Tibial artery (tissue), 4 donors: ENCODE data around the gene TAS2R46.

Experiments used
- DNase-seq, 2 donors: peaks; one replicate each; pipeline ENCODE4 v3.0.0-alpha.2; 2019
- H3K27ac ChIP-seq, 2 donors: fragments of 200-600 bp; sonication (generic) in 1 of 2; 1 replicate in 1 of 2; 2 replicates in 1 of 2; pipeline ENCODE4 v1.5.1; 2018 to 2019; ENCODE audit warnings: mild to moderate bottlenecking in 1 of 2
- H3K27me3 ChIP-seq, 2 donors: fragments of 200-600 bp; sonication (generic) in 1 of 2; one replicate each; pipeline versions ENCODE4 v1.5.1 to v1.6.0; 2016 to 2019
- H3K36me3 ChIP-seq, 3 donors: fragments of 200-600 bp; sonication (generic) in 2 of 3; one replicate each; pipeline ENCODE4 v1.5.1; 2016 to 2019; ENCODE audit warnings: mild to moderate bottlenecking in 2 of 3
- H3K4me1 ChIP-seq, 4 donors: fragments of 200-600 bp; sonication (generic) in 2 of 4; 1 replicate in 3 of 4; 2 replicates in 1 of 4; pipeline ENCODE4 v1.5.1; 2016 to 2019
- H3K4me3 ChIP-seq, 2 donors: fragments of 200-600 bp; sonication (generic) in 1 of 2; 1 replicate in 1 of 2; 2 replicates in 1 of 2; pipeline ENCODE4 v1.5.1; 2018 to 2019; ENCODE audit warnings: mild to moderate bottlenecking in 2 of 2
- H3K9me3 ChIP-seq, 3 donors: fragments of 200-600 bp; sonication (generic) in 1 of 3; one replicate each; pipeline ENCODE4 v1.5.1; 2016 to 2019
- intact Hi-C: fragments of 100-400 bp; cut with DNase I; formaldehyde crosslinking; loops from one replicate; pipeline ENCODE4 v1.15.0; 2023; ENCODE audit warnings: low total_unique reads
- TF ChIP-seq, protein P1 (sequence below), 2 experiments: fragments of 200-600 bp in 1 of 2; fragments of 450-650 bp in 1 of 2; IDR thresholded peaks; one replicate each; pipeline ENCODE4 v1.5.1; 2017 to 2019; ENCODE audit warnings: antibody characterized with exemption in 2 of 2, mild to moderate bottlenecking in 1 of 2, moderate library complexity in 1 of 2

TAS2R46 gene

DNA sequence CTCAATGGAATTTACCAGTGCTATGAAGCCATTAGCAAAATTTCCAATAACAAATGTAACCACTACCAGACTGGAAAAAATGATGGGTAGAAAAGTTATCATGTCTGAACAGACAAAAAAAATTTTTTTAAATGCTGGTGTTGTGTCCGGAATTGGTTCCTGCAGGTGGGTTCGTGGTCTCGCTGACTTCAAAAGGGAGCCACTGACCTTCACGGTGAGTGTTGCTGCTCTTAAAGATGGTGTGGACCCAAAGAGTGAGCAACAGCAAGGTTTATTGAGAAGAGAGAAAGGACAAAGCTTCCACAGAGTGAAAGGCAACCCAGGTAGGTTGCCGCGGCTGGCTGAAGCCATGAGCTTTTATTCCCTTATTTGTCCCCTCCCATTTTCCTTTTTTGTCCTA is 30.0 kb upstream of the TAS2R46 start, which contains the start of gene TAS2R43:
Gene TAS2R43, minus strand, starts transcription at position 186 of the 400 bp plus-strand sequence. Its CDS starts 84 bp downstream, at position 102.
- TF ChIP-seq, protein P1, sequence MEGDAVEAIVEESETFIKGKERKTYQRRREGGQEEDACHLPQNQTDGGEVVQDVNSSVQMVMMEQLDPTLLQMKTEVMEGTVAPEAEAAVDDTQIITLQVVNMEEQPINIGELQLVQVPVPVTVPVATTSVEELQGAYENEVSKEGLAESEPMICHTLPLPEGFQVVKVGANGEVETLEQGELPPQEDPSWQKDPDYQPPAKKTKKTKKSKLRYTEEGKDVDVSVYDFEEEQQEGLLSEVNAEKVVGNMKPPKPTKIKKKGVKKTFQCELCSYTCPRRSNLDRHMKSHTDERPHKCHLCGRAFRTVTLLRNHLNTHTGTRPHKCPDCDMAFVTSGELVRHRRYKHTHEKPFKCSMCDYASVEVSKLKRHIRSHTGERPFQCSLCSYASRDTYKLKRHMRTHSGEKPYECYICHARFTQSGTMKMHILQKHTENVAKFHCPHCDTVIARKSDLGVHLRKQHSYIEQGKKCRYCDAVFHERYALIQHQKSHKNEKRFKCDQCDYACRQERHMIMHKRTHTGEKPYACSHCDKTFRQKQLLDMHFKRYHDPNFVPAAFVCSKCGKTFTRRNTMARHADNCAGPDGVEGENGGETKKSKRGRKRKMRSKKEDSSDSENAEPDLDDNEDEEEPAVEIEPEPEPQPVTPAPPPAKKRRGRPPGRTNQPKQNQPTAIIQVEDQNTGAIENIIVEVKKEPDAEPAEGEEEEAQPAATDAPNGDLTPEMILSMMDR (IDR thresholded peaks at IDR 0.05) = no peak
- H3K4me3 ChIP-seq = no peak within 1 kb of the TSS
- intact Hi-C loops = no loop called here
- H3K36me3 ChIP-seq = no peaks in the 10 kb centered on the region
- no peak for DNase-seq
- no peak within 1 kb of the TSS for H3K27ac ChIP-seq
- no peaks in the 10 kb centered on the region for H3K4me1 ChIP-seq
- H3K27me3 ChIP-seq = no peaks in the 10 kb centered on the region
- no peaks in the 10 kb centered on the region for H3K9me3 ChIP-seq

DNA sequence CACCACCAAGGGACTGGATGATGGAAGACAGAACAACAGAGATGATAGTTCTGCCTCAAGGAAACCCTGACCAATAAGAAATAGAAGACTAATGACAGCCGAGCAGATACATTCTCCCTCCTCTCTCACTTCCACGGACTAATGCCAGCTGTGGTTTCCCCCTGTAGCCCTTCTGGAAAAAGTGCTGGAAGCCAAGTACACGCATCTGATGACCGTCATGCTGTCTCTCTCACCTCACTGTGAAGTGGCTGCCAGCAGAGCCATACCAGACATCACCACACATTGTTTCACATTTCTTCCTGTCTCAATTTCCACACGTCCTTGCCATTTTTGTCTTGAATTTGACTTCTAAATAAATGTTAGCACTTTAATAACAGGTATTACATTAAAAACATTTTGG is 27.2 kb upstream of the TAS2R46 start:
- Histone ChIP-seq H3K36me3 (no peaks in the 10 kb centered on the region), H3K9me3 (no peaks in the 10 kb centered on the region), H3K27me3 (no peaks in the 10 kb centered on the region), H3K4me1 (no peaks in the 10 kb centered on the region), H3K27ac (no peak overlapping the region), H3K4me3 (no peak overlapping the region)
- TF ChIP-seq, protein P1 (IDR thresholded peaks at IDR 0.05) = no peak
- no peak for DNase-seq
- intact Hi-C loops = no loop called here

DNA sequence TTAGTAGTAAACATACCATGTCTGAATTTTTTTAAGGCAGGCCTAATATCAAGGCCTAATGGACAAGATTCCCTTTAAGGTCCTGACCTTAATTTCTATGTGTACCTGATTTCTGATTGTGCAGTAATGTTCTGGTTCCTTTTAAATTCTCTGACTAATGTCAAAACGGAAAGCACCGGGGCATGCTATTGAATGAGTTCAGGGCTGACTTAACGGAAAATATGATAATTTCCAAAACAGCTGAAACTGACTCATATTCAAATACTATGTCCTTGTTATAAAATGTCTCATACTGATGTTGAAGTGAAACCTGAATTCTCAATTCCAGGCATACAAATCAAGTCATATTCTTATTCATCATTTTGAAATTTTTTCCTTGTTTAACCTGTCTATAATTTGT is 23.3 kb upstream of the TAS2R46 start:
- intact Hi-C loops = no loop called here
- no peak for DNase-seq
- Histone ChIP-seq H3K9me3 (peaks cover 0 to 17% (median 10%) of the 10 kb centered on the region in 3 donors), H3K4me1 (no peaks in the 10 kb centered on the region), H3K36me3 (no peaks in the 10 kb centered on the region), H3K27ac (no peak overlapping the region), H3K4me3 (no peak overlapping the region), H3K27me3 (no peaks in the 10 kb centered on the region)
- TF ChIP-seq, protein P1 (IDR thresholded peaks at IDR 0.05) = no peak

DNA sequence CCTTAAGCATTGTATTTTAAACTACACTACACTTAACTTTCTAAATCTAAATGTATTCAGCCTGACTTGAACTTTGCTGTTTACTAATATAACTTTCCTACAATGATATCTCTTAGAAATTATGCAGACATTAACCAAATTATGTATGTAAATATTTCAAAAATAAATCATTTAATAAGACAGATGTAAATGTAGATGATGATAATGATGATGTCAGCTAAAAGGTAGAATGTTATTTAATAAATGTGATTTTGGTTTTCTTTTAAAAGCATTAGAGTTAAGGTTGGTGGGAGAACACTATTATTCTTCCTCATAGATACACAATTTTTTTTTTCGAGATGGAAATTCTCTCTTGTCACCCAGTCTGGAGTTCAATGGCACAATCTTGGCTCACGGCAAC is 19.9 kb upstream of the TAS2R46 start:
- Histone ChIP-seq H3K27me3 (no peaks in the 10 kb centered on the region), H3K27ac (no peak overlapping the region), H3K4me3 (no peak overlapping the region), H3K4me1 (no peaks in the 10 kb centered on the region), H3K36me3 (no peaks in the 10 kb centered on the region), H3K9me3 (peaks cover 0 to 19% (median 10%) of the 10 kb centered on the region in 3 donors)
- TF ChIP-seq, protein P1 (IDR thresholded peaks at IDR 0.05) = no peak
- intact Hi-C loops = no loop called here
- DNase-seq = no peak

DNA sequence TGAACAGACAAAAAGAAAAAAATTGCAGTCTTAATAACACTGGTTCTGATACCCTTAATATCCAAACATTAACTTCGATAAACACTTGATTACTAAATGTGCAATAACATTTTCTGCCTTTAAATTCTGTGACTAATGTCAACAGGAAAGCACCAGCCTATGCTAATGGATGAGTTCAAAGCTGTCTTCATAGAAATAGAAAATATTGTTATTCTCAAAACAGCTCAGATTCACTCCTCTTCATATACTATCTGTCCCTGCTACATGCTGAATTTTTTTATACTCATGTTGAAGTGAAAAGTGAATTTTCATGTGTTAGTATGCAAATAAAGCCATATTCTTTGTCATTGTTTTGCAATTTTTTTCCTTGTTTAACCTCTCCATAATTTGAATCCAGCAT is 16.2 kb upstream of the TAS2R46 start:
- intact Hi-C loops = no loop called here
- Histone ChIP-seq H3K27me3 (no peaks in the 10 kb centered on the region), H3K27ac (no peak overlapping the region), H3K4me3 (no peak overlapping the region), H3K9me3 (peaks cover 0 to 14% (median 10%) of the 10 kb centered on the region in 3 donors), H3K4me1 (no peaks in the 10 kb centered on the region), H3K36me3 (no peaks in the 10 kb centered on the region)
- TF ChIP-seq, protein P1 (IDR thresholded peaks at IDR 0.05) = no peak
- DNase-seq = no peak

DNA sequence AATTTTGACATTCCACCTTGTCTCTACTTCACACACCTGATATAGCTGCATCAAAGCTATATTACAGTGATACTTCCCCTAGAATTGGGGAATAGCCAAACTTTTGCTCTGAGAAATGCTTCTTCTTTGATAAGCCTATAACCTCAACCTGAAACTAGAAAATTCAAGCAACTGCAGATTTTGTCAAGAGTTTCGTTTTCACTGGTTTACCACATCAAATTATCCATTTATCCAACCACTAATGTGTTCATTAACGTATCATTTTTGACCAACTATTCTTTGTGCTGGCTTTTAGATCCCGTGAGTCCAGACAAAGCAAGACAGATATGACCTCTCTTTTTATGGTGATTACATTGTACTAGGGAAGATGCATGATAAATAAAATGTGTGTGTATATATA is 13.5 kb upstream of the TAS2R46 start:
- no peaks in the 10 kb centered on the region for H3K36me3 ChIP-seq
- H3K4me3 ChIP-seq = no peak overlapping the region
- H3K4me1 ChIP-seq = no peaks in the 10 kb centered on the region
- TF ChIP-seq, protein P1 (IDR thresholded peaks at IDR 0.05) = no peak
- peaks cover 0 to 4% (median 0%) of the 10 kb centered on the region in 3 donors for H3K9me3 ChIP-seq
- H3K27ac ChIP-seq = no peak overlapping the region
- H3K27me3 ChIP-seq = no peaks in the 10 kb centered on the region
- intact Hi-C loops = no loop called here
- no peak for DNase-seq
